SH-SY5Y (cell line): ENCODE data around the gene ALDH1B1.

Source experiments
- GATA2 ChIP-seq: IDR thresholded peaks from 2 replicates; pipeline ENCODE4 v1.6.1; 2011; ENCODE audit warnings: mild to moderate bottlenecking, low read depth, low read length
- GATA3 ChIP-seq: IDR thresholded peaks from 2 replicates; pipeline ENCODE4 v1.6.1; 2011; ENCODE audit warnings: low read depth, mild to moderate bottlenecking, low read length, moderate library complexity

DNA sequence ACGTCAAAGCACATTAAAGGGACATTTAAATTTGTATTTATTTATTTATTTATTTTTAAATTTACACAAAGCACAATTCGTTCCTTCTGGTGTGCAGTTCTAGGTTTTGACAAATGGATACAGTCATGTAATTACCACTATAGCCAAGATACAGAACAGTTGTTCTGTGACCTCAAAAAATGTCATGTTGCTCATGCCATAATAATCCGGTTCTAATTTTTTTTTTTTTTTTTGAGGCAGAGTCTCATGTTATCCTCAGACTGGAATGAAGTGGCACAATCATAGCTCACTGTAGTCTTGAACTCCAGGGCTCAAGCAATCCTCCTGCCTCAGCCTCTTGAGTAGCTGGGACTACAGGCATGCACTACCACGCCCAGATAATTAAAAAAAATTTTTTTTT lies 24.0 kb downstream of the ALDH1B1 start:
- TF ChIP-seq GATA2 = no peak
- no peak for TF ChIP-seq GATA3
